ENCODE measurements around the gene PRPF40A. TPM values are rescaled to one million over a fixed set of nuclear protein-coding genes. Genes with fewer than 3 reads are reported as not detected.

The PRPF40A gene
- polyA plus RNA-seq, 3 donors, result 56.0 to 95.4 (median 66.6) TPM

DNA sequence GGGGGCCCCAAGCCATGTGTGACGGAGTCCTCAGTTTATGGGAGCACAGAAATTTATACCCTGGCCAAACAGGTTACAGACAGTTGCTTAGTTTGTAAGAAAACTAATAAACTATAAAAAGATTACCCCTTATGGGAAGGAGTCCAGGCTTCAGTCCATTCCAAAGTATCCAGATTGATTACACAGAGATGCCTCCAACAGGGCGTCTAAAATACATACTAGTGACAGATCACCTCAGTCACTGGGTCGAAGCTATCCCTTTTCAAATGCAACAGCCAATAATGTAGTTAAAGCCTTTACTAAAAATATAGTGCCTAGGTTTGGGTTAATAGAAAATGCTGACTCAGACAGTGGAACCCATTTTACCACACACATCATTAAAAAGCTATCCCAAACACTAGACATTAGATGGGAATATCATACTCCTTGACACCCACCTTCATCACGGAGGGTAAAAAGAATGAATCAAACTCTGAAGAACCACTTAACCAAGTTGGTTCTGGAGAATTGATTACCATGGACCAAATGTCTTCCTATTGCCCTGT lies 10.7 kb downstream of the PRPF40A start:
- no peaks in the 10 kb centered on the region for H3K4me1 Mint-ChIP-seq
- no peak overlapping the region for H3K9ac ChIP-seq (ENCODE audit: insufficient read depth, low read length, poor library complexity, severe bottlenecking)
- H3K4me3 Mint-ChIP-seq, result no peak overlapping the region
- H4K20me1 ChIP-seq (ENCODE audit: insufficient read depth, low read length), result peaks cover 97% of the 10 kb centered on the region
- H3K36me3 Mint-ChIP-seq, result peaks cover 61 to 81% of the 10 kb centered on the region in 2 donors
- H3K4me2 ChIP-seq (replicated peaks; ENCODE audit: extremely low read depth, low read length, poor library complexity, severe bottlenecking), result no peak overlapping the region
- no peak overlapping the region for H3K27ac Mint-ChIP-seq
- no peak overlapping the region for H3K4me3 ChIP-seq (replicated peaks in 1 of 3; ENCODE audit: low read depth in 2 of 3, low read length in 3 of 3)
- DNase-seq, result no peak
- no peaks in the 10 kb centered on the region for H3K4me1 ChIP-seq (ENCODE audit: control insufficient read depth in 1 of 2, insufficient read depth in 2 of 2, low read length in 2 of 2)
- H3K27ac ChIP-seq (ENCODE audit: low read depth in 1 of 2, low read length in 2 of 2), result no peak overlapping the region
- no peaks in the 10 kb centered on the region for H3K27me3 Mint-ChIP-seq (ENCODE audit: low read depth in 3 of 3)
- no peaks in the 10 kb centered on the region for H3K27me3 ChIP-seq (ENCODE audit: control insufficient read depth in 2 of 2, insufficient read depth in 2 of 2, low read length in 2 of 2)
- H3K9me3 Mint-ChIP-seq, result peaks cover 10 to 26% (median 20%) of the 10 kb centered on the region in 7 donors
- TF ChIP-seq CTCF (IDR thresholded peaks at IDR 0.05), result no peak
- no peak overlapping the region for H2AFZ ChIP-seq (ENCODE audit: insufficient read depth, low read depth, low read length, poor library complexity, severe bottlenecking)
- H3K79me2 ChIP-seq (ENCODE audit: insufficient read depth, low read length), result peaks cover 100% of the 10 kb centered on the region
- peaks cover 17 to 20% of the 10 kb centered on the region in 2 donors for H3K9me3 ChIP-seq (replicated peaks in 1 of 2; ENCODE audit: control insufficient read depth in 1 of 2, insufficient read depth in 1 of 2, low read length in 2 of 2)
- intact Hi-C loops (cut with micrococcal nuclease), result no loop called here
- H3K36me3 ChIP-seq (replicated peaks in 1 of 2; ENCODE audit: control insufficient read depth in 1 of 2, insufficient read depth in 2 of 2, low read length in 2 of 2), result peaks cover 39 to 100% of the 10 kb centered on the region in 2 donors
- no CpG with 5 or more reads among the region's 4 CpGs for WGBS (ENCODE audit: insufficient coverage)

- H3K4me3 Mint-ChIP-seq, result no peak overlapping the region
- peaks cover 12 to 21% (median 17%) of the 10 kb centered on the region in 7 donors for H3K9me3 Mint-ChIP-seq
- no peaks in the 10 kb centered on the region for H3K27me3 Mint-ChIP-seq (ENCODE audit: low read depth in 3 of 3)
- Histone ChIP-seq H3K4me2 (replicated peaks; ENCODE audit: extremely low read depth, low read length, poor library complexity, severe bottlenecking) (no peak overlapping the region), H3K27me3 (ENCODE audit: control insufficient read depth in 2 of 2, insufficient read depth in 2 of 2, low read length in 2 of 2) (no peaks in the 10 kb centered on the region), H4K20me1 (ENCODE audit: insufficient read depth, low read length) (peaks cover 100% of the 10 kb centered on the region), H3K27ac (ENCODE audit: low read depth in 1 of 2, low read length in 2 of 2) (no peak overlapping the region), H3K4me3 (replicated peaks in 1 of 3; ENCODE audit: low read depth in 2 of 3, low read length in 3 of 3) (no peak overlapping the region), H3K36me3 (replicated peaks in 1 of 2; ENCODE audit: control insufficient read depth in 1 of 2, insufficient read depth in 2 of 2, low read length in 2 of 2) (peaks cover 13 to 52% of the 10 kb centered on the region in 2 donors), H3K9me3 (replicated peaks in 1 of 2; ENCODE audit: control insufficient read depth in 1 of 2, insufficient read depth in 1 of 2, low read length in 2 of 2) (peaks cover 12% of the 10 kb centered on the region in 2 donors), H3K79me2 (ENCODE audit: insufficient read depth, low read length) (peaks cover 100% of the 10 kb centered on the region), H3K9ac (ENCODE audit: insufficient read depth, low read length, poor library complexity, severe bottlenecking) (no peak overlapping the region), H2AFZ (ENCODE audit: insufficient read depth, low read depth, low read length, poor library complexity, severe bottlenecking) (no peak overlapping the region), H3K4me1 (ENCODE audit: control insufficient read depth in 1 of 2, insufficient read depth in 2 of 2, low read length in 2 of 2) (no peaks in the 10 kb centered on the region)
- H3K27ac Mint-ChIP-seq, result peak overlapping the region in 1 of 7 donors; percentile 51
- peaks cover 30 to 44% of the 10 kb centered on the region in 2 donors for H3K36me3 Mint-ChIP-seq
- intact Hi-C loops (cut with micrococcal nuclease), result no loop called here
- H3K4me1 Mint-ChIP-seq, result peaks cover 2% of the 10 kb centered on the region
- WGBS (ENCODE audit: insufficient coverage), result 98% methylated on average over 7 of the region's 7 CpGs
- no peak for TF ChIP-seq CTCF (IDR thresholded peaks at IDR 0.05)
- no peak for DNase-seq
Measured at GRCh38 chr2:152701198-152701597, 16.1 kb downstream of the PRPF40A start.
